Measurements from ENCODE around the gene KDM4B.

- TF ChIP-seq REST (IDR thresholded peaks at IDR 0.05; ENCODE audit: insufficient replicate concordance, low read depth) = no peak
- TF ChIP-seq CTCF (IDR thresholded peaks at IDR 0.05; ENCODE audit: insufficient read depth, low read length) = no peak
- TF ChIP-seq POLR2AphosphoS5 (IDR thresholded peaks at IDR 0.05; ENCODE audit: low read depth) = no peak
- TF ChIP-seq GABPA (IDR thresholded peaks at IDR 0.05; ENCODE audit: low read depth) = no peak
Observed at GRCh38 chr19:5063873-5064645, 95.1 kb downstream of the KDM4B start.
